CD14-positive monocyte (primary cell): ENCODE data around the gene FBLIM1. TPM values are rescaled to one million over a fixed set of nuclear protein-coding genes. Genes with fewer than 3 reads are reported as not detected.

Experiments
- DNase-seq, 3 donors: peaks; one replicate each; pipeline ENCODE4 v3.0.0-alpha.2; 2011 to 2022
- H2AFZ ChIP-seq: 2 replicates; pipeline ENCODE4 v1.6.0; 2012; ENCODE audit warnings: mild to moderate bottlenecking, low read depth, low read length, inconsistent platforms; ENCODE audit not compliant: insufficient read depth, poor library complexity, severe bottlenecking
- H3K27ac ChIP-seq, 2 donors: 1 replicate in 1 of 2; 2 replicates in 1 of 2; pipeline ENCODE4 v1.5.1; 2012 to 2013; ENCODE audit warnings: low read length in 2 of 2, control low read depth in 1 of 2, inconsistent platforms in 1 of 2, low read depth in 1 of 2, mild to moderate bottlenecking in 1 of 2
- H3K27me3 ChIP-seq, 2 donors: one replicate each; pipeline versions ENCODE4 v1.6.0 to v1.6.1; 2011 to 2013; ENCODE audit warnings: low read length in 2 of 2; ENCODE audit not compliant: control insufficient read depth in 2 of 2, insufficient read depth in 2 of 2
- H3K36me3 ChIP-seq, 2 donors: replicated peaks in 1 of 2; 1 replicate in 1 of 2; 2 replicates in 1 of 2; pipeline versions ENCODE4 v1.5.1 to v1.6.1; 2012 to 2013; ENCODE audit warnings: low read length in 2 of 2, control low read depth in 1 of 2, inconsistent platforms in 1 of 2, mild to moderate bottlenecking in 1 of 2; ENCODE audit not compliant: insufficient read depth in 2 of 2, control insufficient read depth in 1 of 2
- H3K4me1 ChIP-seq, 2 donors: 1 replicate in 1 of 2; 2 replicates in 1 of 2; pipeline versions ENCODE4 v1.5.1 to v1.6.1; 2012 to 2013; ENCODE audit warnings: low read length in 2 of 2, control low read depth in 1 of 2, inconsistent platforms in 1 of 2, mild to moderate bottlenecking in 1 of 2, moderate library complexity in 1 of 2; ENCODE audit not compliant: insufficient read depth in 2 of 2, control insufficient read depth in 1 of 2
- H3K4me2 ChIP-seq: replicated peaks from 2 replicates; pipeline ENCODE3; 2012; ENCODE audit warnings: low read length, moderate library complexity, mild to moderate bottlenecking; ENCODE audit not compliant: poor library complexity, severe bottlenecking; ENCODE audit errors: extremely low read depth
- H3K4me3 ChIP-seq, 3 experiments: fragments of 200-600 bp in 1 of 3; sonication (generic) in 1 of 3; replicated peaks in 1 of 3; 1 replicate in 2 of 3; 2 replicates in 1 of 3; pipeline ENCODE4 v1.5.1; 2011 to 2013; ENCODE audit warnings: low read length in 3 of 3, mild to moderate bottlenecking in 3 of 3, control low read depth in 2 of 3, low read depth in 2 of 3, inconsistent platforms in 1 of 3, moderate library complexity in 1 of 3
- H3K79me2 ChIP-seq: 2 replicates; pipeline ENCODE4 v1.6.0; 2012; ENCODE audit warnings: mild to moderate bottlenecking, control low read depth, inconsistent platforms, low read length, moderate library complexity; ENCODE audit not compliant: insufficient read depth
- H3K9ac ChIP-seq: 2 replicates; pipeline ENCODE4 v1.6.0; 2017; ENCODE audit warnings: low read length, mild to moderate bottlenecking; ENCODE audit not compliant: insufficient read depth, poor library complexity, severe bottlenecking
- H3K9me3 ChIP-seq, 2 donors: replicated peaks in 1 of 2; 1 replicate in 1 of 2; 2 replicates in 1 of 2; pipeline versions ENCODE4 v1.5.1 to v1.6.1; 2012 to 2013; ENCODE audit warnings: low read length in 2 of 2, control low read depth in 1 of 2; ENCODE audit not compliant: control insufficient read depth in 1 of 2, insufficient read depth in 1 of 2
- H4K20me1 ChIP-seq: 2 replicates; pipeline ENCODE4 v1.6.0; 2012; ENCODE audit warnings: mild to moderate bottlenecking, low read length, control low read depth, moderate library complexity; ENCODE audit not compliant: insufficient read depth
- H3K27ac Mint-ChIP-seq, 7 donors: one replicate each; pipeline ENCODE4 v1.8.0; 2020; ENCODE audit warnings: mild to moderate bottlenecking in 7 of 7, mixed read lengths in 7 of 7, moderate library complexity in 6 of 7, inconsistent platforms in 2 of 7
- H3K27me3 Mint-ChIP-seq, 3 donors: one replicate each; pipeline ENCODE4 v1.8.0; 2021 to 2022; ENCODE audit warnings: low read depth in 3 of 3, mild to moderate bottlenecking in 3 of 3, mixed read lengths in 3 of 3, moderate library complexity in 3 of 3, inconsistent platforms in 1 of 3
- H3K36me3 Mint-ChIP-seq, 2 donors: one replicate each; pipeline ENCODE4 v1.8.0; 2020; ENCODE audit warnings: mixed read lengths in 2 of 2, inconsistent platforms in 1 of 2, mild to moderate bottlenecking in 1 of 2
- H3K4me1 Mint-ChIP-seq: one replicate; pipeline ENCODE4 v1.8.0; 2020; ENCODE audit warnings: mild to moderate bottlenecking, mixed read lengths
- H3K4me3 Mint-ChIP-seq, 2 donors: one replicate each; pipeline ENCODE4 v1.8.0; 2020; ENCODE audit warnings: mild to moderate bottlenecking in 2 of 2, mixed read lengths in 2 of 2, moderate library complexity in 1 of 2
- H3K9me3 Mint-ChIP-seq, 7 donors: one replicate each; pipeline ENCODE4 v1.8.0; 2020 to 2022; ENCODE audit warnings: mixed read lengths in 7 of 7, mild to moderate bottlenecking in 6 of 7, moderate library complexity in 6 of 7, inconsistent platforms in 2 of 7
- WGBS: methylation state at CpG from one replicate; pipeline ENCODE4 v1.1.5; 2013; ENCODE audit warnings: missing lambda C conversion rate; ENCODE audit not compliant: insufficient coverage; 5-methylcytosine and 5-hydroxymethylcytosine counted together
- intact Hi-C, 2 donors: fragments of 100-400 bp; cut with micrococcal nuclease; formaldehyde crosslinking; loops; one replicate each; pipeline versions ENCODE4 v1.15.0 to v1.15.1; 2023
- polyA plus RNA-seq, 3 donors: library from polyadenylated mRNA; depleted of rRNA in 1 of 3; unstranded in 2 of 3; stranded (reverse) in 1 of 3; fragments of 300-500 nt in 2 of 3; fragments of >200 nt in 1 of 3; fragmentation: Illumina TruSeq in 2 of 3; gene quantifications; 1 replicate in 2 of 3; 2 replicates in 1 of 3; pipeline ENCODE4 v1.2.3, GENCODE V29; 2012 to 2021
- TF ChIP-seq, protein P1 (sequence below): fragments of 200-600 bp; IDR thresholded peaks from one replicate; pipeline ENCODE4 v1.8.0; 2022; ENCODE audit warnings: antibody characterized with exemption, mild to moderate bottlenecking

The FBLIM1 gene
- polyA plus RNA-seq, 3 donors, result not detected

DNA sequence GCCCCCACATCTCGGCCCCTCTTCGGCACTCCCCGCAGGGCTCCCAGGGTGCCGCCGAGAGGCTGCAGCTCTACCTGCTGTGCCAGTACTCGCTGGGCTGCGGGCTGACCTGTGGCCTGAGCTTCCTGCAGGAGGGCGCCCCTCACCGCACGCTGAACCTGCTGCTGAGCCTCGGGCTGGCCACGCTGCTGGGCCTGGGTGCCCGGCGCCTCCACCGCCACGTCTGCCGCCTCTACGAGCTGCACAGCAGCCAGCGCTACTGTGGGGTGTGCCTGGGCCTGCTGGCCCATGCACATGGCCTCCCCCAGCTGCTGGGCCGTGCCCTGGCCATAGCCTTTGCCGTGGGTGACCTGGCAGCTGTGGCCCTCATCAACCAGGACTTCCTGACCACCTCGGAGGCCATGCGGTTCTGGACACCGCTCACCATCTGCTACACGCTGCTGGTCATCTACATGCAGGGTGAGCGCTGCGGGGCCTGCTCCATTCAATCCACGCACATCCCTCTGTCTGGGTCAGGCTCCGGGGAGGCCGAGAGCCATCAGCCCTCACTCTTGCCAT, 14.4 kb upstream of the FBLIM1 start:
- Histone ChIP-seq H3K4me3 (no peak overlapping the region), H4K20me1 (no peaks in the 10 kb centered on the region), H3K4me1 (no peaks in the 10 kb centered on the region), H3K79me2 (no peaks in the 10 kb centered on the region), H2AFZ (no peak overlapping the region), H3K4me2 (no peak overlapping the region), H3K27me3 (no peaks in the 10 kb centered on the region), H3K9ac (no peak overlapping the region), H3K36me3 (no peaks in the 10 kb centered on the region), H3K9me3 (no peaks in the 10 kb centered on the region), H3K27ac (no peak overlapping the region)
- Mint-ChIP-seq H3K4me3 (no peak overlapping the region), H3K4me1 (peaks cover 4% of the 10 kb centered on the region), H3K27me3 (peaks cover 0 to 6% (median 4%) of the 10 kb centered on the region in 3 donors), H3K36me3 (peaks cover 0 to 3% of the 10 kb centered on the region in 2 donors), H3K27ac (no peak overlapping the region), H3K9me3 (no peaks in the 10 kb centered on the region)
- intact Hi-C loops, result no loop called here
- TF ChIP-seq, protein P1, sequence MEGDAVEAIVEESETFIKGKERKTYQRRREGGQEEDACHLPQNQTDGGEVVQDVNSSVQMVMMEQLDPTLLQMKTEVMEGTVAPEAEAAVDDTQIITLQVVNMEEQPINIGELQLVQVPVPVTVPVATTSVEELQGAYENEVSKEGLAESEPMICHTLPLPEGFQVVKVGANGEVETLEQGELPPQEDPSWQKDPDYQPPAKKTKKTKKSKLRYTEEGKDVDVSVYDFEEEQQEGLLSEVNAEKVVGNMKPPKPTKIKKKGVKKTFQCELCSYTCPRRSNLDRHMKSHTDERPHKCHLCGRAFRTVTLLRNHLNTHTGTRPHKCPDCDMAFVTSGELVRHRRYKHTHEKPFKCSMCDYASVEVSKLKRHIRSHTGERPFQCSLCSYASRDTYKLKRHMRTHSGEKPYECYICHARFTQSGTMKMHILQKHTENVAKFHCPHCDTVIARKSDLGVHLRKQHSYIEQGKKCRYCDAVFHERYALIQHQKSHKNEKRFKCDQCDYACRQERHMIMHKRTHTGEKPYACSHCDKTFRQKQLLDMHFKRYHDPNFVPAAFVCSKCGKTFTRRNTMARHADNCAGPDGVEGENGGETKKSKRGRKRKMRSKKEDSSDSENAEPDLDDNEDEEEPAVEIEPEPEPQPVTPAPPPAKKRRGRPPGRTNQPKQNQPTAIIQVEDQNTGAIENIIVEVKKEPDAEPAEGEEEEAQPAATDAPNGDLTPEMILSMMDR, result no peak
- WGBS, result 93% methylated on average over 30 of the region's 30 CpGs
- DNase-seq, result no peak

DNA sequence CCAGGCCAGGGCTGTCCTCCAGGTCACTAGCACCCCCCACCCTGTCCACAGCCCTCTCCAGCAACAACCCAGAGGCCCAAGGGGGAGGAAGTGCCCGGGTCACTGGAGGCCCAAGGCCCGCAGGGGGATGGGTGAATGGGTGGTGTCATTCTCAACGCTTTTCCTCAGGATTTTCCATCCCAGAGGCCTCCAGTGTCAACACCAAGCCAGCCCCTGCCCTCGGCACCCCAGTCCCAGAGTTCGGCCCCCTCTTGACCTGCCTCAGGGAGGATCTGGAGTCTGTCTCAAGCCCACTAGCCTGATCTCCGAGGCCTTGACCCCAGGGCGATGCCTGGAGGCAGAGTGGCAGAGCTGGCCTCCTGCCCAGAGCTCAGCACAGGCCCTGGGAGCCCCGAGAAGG, 11.2 kb upstream of the FBLIM1 start:
- intact Hi-C loops, result no loop called here
- H3K4me1 ChIP-seq, result no peaks in the 10 kb centered on the region
- H3K9me3 ChIP-seq, result no peaks in the 10 kb centered on the region
- no peaks in the 10 kb centered on the region for H3K27me3 ChIP-seq
- no peak for DNase-seq
- H4K20me1 ChIP-seq, result no peaks in the 10 kb centered on the region
- no peak overlapping the region for H3K27ac Mint-ChIP-seq
- peaks cover 0 to 2% (median 0%) of the 10 kb centered on the region in 7 donors for H3K9me3 Mint-ChIP-seq
- H3K4me3 Mint-ChIP-seq, result no peak overlapping the region
- H3K27me3 Mint-ChIP-seq, result peaks cover 0 to 6% (median 6%) of the 10 kb centered on the region in 3 donors
- H3K4me2 ChIP-seq, result no peak overlapping the region
- H3K4me1 Mint-ChIP-seq, result no peaks in the 10 kb centered on the region
- H3K27ac ChIP-seq, result no peak overlapping the region
- H3K79me2 ChIP-seq, result no peaks in the 10 kb centered on the region
- no peak overlapping the region for H2AFZ ChIP-seq
- no peaks in the 10 kb centered on the region for H3K36me3 ChIP-seq
- H3K9ac ChIP-seq, result no peak overlapping the region
- 100% methylated on average over 5 of the region's 8 CpGs for WGBS
- no peak overlapping the region for H3K4me3 ChIP-seq
- TF ChIP-seq, protein P1, result no peak
- no peaks in the 10 kb centered on the region for H3K36me3 Mint-ChIP-seq
